SU-DHL-6 (cell line): ENCODE results near the gene LAYN.

Experiments
- H2AFZ ChIP-seq: fragments of 200-600 bp; sonication (generic); 2 replicates; pipeline ENCODE4 v1.6.1; 2014; ENCODE audit warnings: low read depth, mild to moderate bottlenecking, moderate library complexity, mixed read lengths, antibody characterized with exemption, low read length; ENCODE audit not compliant: severe bottlenecking
- H3F3A ChIP-seq: fragments of 200-600 bp; shearing (Covaris generic); 2 replicates; pipeline ENCODE4 v1.6.0; 2016; ENCODE audit warnings: antibody characterized with exemption, mild to moderate bottlenecking; ENCODE audit not compliant: insufficient read depth
- H3K27ac ChIP-seq: fragments of 200-600 bp; sonication (generic); 2 replicates; pipeline ENCODE4 v1.5.1; 2016; ENCODE audit warnings: low read depth, mild to moderate bottlenecking, low read length, moderate library complexity, mixed read lengths
- H3K27me3 ChIP-seq: fragments of 200-600 bp; sonication (generic), shearing (Covaris generic); 2 replicates; pipeline ENCODE4 v1.6.0; 2014; ENCODE audit warnings: mild to moderate bottlenecking, low read length
- H3K36me3 ChIP-seq: fragments of 200-600 bp; sonication (generic); 2 replicates; pipeline ENCODE4 v1.6.1; 2014; ENCODE audit warnings: mild to moderate bottlenecking, low read length, mixed read lengths
- H3K4me2 ChIP-seq: fragments of 300-600, 200-600 bp; shearing (Covaris generic), sonication (generic); 2 replicates; pipeline ENCODE4 v1.6.0; 2014; ENCODE audit warnings: low read length, low read depth, mild to moderate bottlenecking; ENCODE audit not compliant: poor library complexity, severe bottlenecking
- H3K4me3 ChIP-seq: fragments of 200-600 bp; sonication (generic); 2 replicates; pipeline ENCODE4 v1.5.1; 2014; ENCODE audit warnings: antibody characterized with exemption, low read length, mild to moderate bottlenecking, mixed read lengths; ENCODE audit not compliant: insufficient read depth, poor library complexity, severe bottlenecking
- H3K79me2 ChIP-seq: fragments of 200-600 bp; sonication (generic); 2 replicates; pipeline ENCODE4 v1.6.1; 2014; ENCODE audit warnings: mild to moderate bottlenecking, low read length, moderate library complexity; ENCODE audit not compliant: insufficient read depth
- H3K9ac ChIP-seq: fragments of 200-600 bp; sonication (generic); 2 replicates; pipeline ENCODE4 v1.7.0; 2014; ENCODE audit warnings: mild to moderate bottlenecking, low read length
- H3K9me2 ChIP-seq: fragments of 200-600 bp; sonication (generic); replicated peaks from 2 replicates; pipeline ENCODE4 v1.6.1; 2014; ENCODE audit warnings: low read length; ENCODE audit not compliant: insufficient read depth
- H3K9me3 ChIP-seq: fragments of 200-600 bp; sonication (generic); 2 replicates; pipeline ENCODE4 v1.6.1; 2014; ENCODE audit warnings: low read length, mixed read lengths; ENCODE audit not compliant: insufficient read depth
- H4K20me1 ChIP-seq: fragments of 200-600 bp; sonication (generic); 2 replicates; pipeline ENCODE4 v1.6.1; 2014; ENCODE audit warnings: low read depth, mild to moderate bottlenecking, antibody characterized with exemption, low read length, moderate library complexity, mixed read lengths
- EZH2phosphoT487 ChIP-seq: fragments of 200-600 bp; sonication (generic), shearing (Covaris generic); conservative IDR thresholded peaks from 2 replicates; pipeline ENCODE4 v1.6.1; 2018; ENCODE audit warnings: mild to moderate bottlenecking, antibody characterized with exemption, low read length, moderate library complexity, mixed read lengths
- TF ChIP-seq, protein P1 (sequence below): fragments of 200-600 bp; sonication (generic); IDR thresholded peaks from one replicate; pipeline ENCODE4 v1.5.1; 2017; ENCODE audit warnings: antibody characterized with exemption, mild to moderate bottlenecking, low read length, moderate library complexity; ENCODE audit not compliant: insufficient read depth, poor library complexity, severe bottlenecking

Gene LAYN

DNA sequence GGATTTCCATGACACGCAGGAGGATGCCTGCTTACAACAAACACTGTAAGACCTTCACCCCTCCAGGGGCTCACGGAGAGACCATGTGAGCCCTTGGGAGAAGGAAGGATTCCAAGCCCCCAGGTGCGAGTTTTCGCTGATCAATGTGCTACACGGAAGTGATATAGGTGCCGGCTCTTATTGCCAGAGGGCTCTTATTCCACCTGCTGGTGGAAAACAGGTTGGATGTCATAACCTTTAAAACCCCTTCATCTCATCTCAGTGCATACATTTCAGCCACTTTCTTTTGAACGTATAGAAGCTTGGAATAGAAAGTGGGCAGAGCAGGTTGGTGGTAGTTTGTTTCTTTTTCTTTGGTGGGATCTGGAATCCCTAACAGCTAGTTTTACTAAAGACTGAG lies 25.8 kb downstream of the LAYN start:
- H3K27me3 ChIP-seq, result no peaks in the 10 kb centered on the region
- no peaks in the 10 kb centered on the region for H3K9me2 ChIP-seq
- H3F3A ChIP-seq, result no peaks in the 10 kb centered on the region
- TF ChIP-seq EZH2phosphoT487, result no peak
- TF ChIP-seq, protein P1, sequence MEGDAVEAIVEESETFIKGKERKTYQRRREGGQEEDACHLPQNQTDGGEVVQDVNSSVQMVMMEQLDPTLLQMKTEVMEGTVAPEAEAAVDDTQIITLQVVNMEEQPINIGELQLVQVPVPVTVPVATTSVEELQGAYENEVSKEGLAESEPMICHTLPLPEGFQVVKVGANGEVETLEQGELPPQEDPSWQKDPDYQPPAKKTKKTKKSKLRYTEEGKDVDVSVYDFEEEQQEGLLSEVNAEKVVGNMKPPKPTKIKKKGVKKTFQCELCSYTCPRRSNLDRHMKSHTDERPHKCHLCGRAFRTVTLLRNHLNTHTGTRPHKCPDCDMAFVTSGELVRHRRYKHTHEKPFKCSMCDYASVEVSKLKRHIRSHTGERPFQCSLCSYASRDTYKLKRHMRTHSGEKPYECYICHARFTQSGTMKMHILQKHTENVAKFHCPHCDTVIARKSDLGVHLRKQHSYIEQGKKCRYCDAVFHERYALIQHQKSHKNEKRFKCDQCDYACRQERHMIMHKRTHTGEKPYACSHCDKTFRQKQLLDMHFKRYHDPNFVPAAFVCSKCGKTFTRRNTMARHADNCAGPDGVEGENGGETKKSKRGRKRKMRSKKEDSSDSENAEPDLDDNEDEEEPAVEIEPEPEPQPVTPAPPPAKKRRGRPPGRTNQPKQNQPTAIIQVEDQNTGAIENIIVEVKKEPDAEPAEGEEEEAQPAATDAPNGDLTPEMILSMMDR, result no peak
- no peaks in the 10 kb centered on the region for H3K36me3 ChIP-seq
- H3K27ac ChIP-seq, result no peak overlapping the region
- no peaks in the 10 kb centered on the region for H3K79me2 ChIP-seq
- no peak overlapping the region for H3K4me3 ChIP-seq
- H3K9me3 ChIP-seq, result no peaks in the 10 kb centered on the region
- H2AFZ ChIP-seq, result no peak overlapping the region
- no peak overlapping the region for H3K4me2 ChIP-seq
- no peak overlapping the region for H3K9ac ChIP-seq
- H4K20me1 ChIP-seq, result no peaks in the 10 kb centered on the region

DNA sequence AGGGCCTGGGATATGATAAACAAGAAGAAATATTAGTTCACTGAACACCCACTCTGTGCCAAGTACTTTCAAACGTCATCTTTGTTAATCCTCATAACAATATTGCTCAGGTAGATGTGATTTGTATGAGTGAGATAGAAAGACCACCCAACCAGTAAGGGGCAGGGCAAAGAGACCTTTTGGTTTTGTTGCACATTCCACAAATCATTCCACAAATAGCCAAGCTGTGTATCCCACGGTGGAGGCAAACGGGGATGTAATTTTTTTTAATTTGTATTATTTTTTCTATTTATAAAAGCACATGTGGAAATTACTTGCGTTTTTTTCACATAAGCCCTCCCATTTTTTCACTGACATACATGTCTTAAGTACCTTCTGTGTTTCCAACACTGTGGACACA lies 29.0 kb downstream of the LAYN start:
- Histone ChIP-seq H3K9me3 (no peaks in the 10 kb centered on the region), H3K79me2 (no peaks in the 10 kb centered on the region), H3K4me2 (no peak overlapping the region), H3K9ac (no peak overlapping the region), H3K27ac (no peak overlapping the region), H4K20me1 (no peaks in the 10 kb centered on the region), H3K4me3 (no peak overlapping the region), H3K9me2 (no peaks in the 10 kb centered on the region), H3K27me3 (no peaks in the 10 kb centered on the region), H3K36me3 (no peaks in the 10 kb centered on the region), H2AFZ (no peak overlapping the region), H3F3A (no peaks in the 10 kb centered on the region)
- TF ChIP-seq, protein P1, result no peak
- no peak for TF ChIP-seq EZH2phosphoT487

DNA sequence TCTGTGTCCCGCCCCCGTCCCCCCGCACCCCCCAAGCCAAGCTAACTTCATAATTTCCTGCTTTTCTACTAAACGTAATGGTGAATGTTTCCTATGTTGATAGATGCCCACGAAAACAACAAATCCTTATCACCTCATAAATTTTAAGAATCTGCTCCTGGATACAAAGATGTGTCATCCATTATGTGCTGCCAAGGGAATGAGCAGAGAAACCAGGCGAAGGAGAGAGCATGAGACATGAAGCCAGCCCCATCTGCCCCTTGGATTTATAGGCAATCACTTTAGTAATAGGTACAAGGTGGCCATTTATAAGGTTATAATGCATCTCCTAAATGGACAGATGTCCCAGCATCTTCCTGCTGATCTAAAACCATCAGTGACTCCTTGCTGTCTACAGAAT lies 30.3 kb downstream of the LAYN start:
- H3F3A ChIP-seq, result no peaks in the 10 kb centered on the region
- H3K9me3 ChIP-seq, result no peaks in the 10 kb centered on the region
- no peaks in the 10 kb centered on the region for H3K79me2 ChIP-seq
- no peak for TF ChIP-seq EZH2phosphoT487
- no peaks in the 10 kb centered on the region for H3K27me3 ChIP-seq
- H4K20me1 ChIP-seq, result no peaks in the 10 kb centered on the region
- no peak overlapping the region for H3K27ac ChIP-seq
- no peaks in the 10 kb centered on the region for H3K9me2 ChIP-seq
- no peak overlapping the region for H3K9ac ChIP-seq
- no peak overlapping the region for H2AFZ ChIP-seq
- H3K4me2 ChIP-seq, result no peak overlapping the region
- no peak overlapping the region for H3K4me3 ChIP-seq
- no peaks in the 10 kb centered on the region for H3K36me3 ChIP-seq

- H3K27ac ChIP-seq, result no peak overlapping the region
- H3K4me3 ChIP-seq, result no peak overlapping the region
- no peaks in the 10 kb centered on the region for H3K9me2 ChIP-seq
- no peaks in the 10 kb centered on the region for H3K9me3 ChIP-seq
- no peaks in the 10 kb centered on the region for H4K20me1 ChIP-seq
- H2AFZ ChIP-seq, result no peak overlapping the region
- no peak for TF ChIP-seq EZH2phosphoT487
- TF ChIP-seq, protein P1, result no peak
- H3F3A ChIP-seq, result no peaks in the 10 kb centered on the region
- no peaks in the 10 kb centered on the region for H3K27me3 ChIP-seq
- H3K9ac ChIP-seq, result no peak overlapping the region
- no peaks in the 10 kb centered on the region for H3K79me2 ChIP-seq
- H3K36me3 ChIP-seq, result no peaks in the 10 kb centered on the region
- no peak overlapping the region for H3K4me2 ChIP-seq
Measured at GRCh38 chr11:111571829-111572501, 31.4 kb downstream of the LAYN start.
